Measurements from ENCODE around the gene ACTR2.
"Not testable (repeated sequence)": the region's sequence is repeated elsewhere in the genome, so short reads cannot be mapped to it uniquely, and the experiment has no call there.

Gene ACTR2

GRCh38 chr2:65227456-65228262 is at the start of gene ACTR2:
Gene ACTR2 (plus strand): TSS chr2:65227831. CDS start chr2:65227910, 79 bp downstream.
- H3K4me3 Mint-ChIP-seq = peak within 1 kb of the TSS; percentile 96
- no peak for TF ChIP-seq CTCF (IDR thresholded peaks at IDR 0.05)

GRCh38 chr2:65182570-65182969 is 45.1 kb upstream of the ACTR2 start:
- Mint-ChIP-seq H3K27me3 (ENCODE audit: low read depth, poor library complexity) (peaks cover 8% of the 10 kb centered on the region), H3K4me1 (peaks cover 5% of the 10 kb centered on the region), H3K4me3 (no peak overlapping the region), H3K9me3 (peaks cover 6% of the 10 kb centered on the region), H3K27ac (no peak overlapping the region), H3K36me3 (ENCODE audit: low read depth) (no peaks in the 10 kb centered on the region)
- no peak for DNase-seq
- no peak for TF ChIP-seq CTCF (IDR thresholded peaks at IDR 0.05)

More at GRCh38 chr2:65227456-65228262, at the start of gene ACTR2:
- Mint-ChIP-seq H3K27me3 (ENCODE audit: low read depth, poor library complexity) (no peaks in the 10 kb centered on the region), H3K27ac (peak within 1 kb of the TSS; percentile 98), H3K4me1 (peaks cover 30% of the 10 kb centered on the region), H3K9me3 (no peaks in the 10 kb centered on the region), H3K36me3 (ENCODE audit: low read depth) (peaks cover 13% of the 10 kb centered on the region)
- peak; percentile 96 for DNase-seq

- not testable (repeated sequence) for H3K36me3 Mint-ChIP-seq (ENCODE audit: low read depth); H3K4me3 Mint-ChIP-seq; H3K9me3 Mint-ChIP-seq; H3K27ac Mint-ChIP-seq; DNase-seq; H3K4me1 Mint-ChIP-seq; H3K27me3 Mint-ChIP-seq (ENCODE audit: low read depth, poor library complexity)
These were observed 44.2 kb upstream of the ACTR2 start for GRCh38 chr2:65183406-65183805.

- no peaks in the 10 kb centered on the region for H3K36me3 Mint-ChIP-seq (ENCODE audit: low read depth)
- no peak overlapping the region for H3K27ac Mint-ChIP-seq
- no peak overlapping the region for H3K4me3 Mint-ChIP-seq
- TF ChIP-seq CTCF (IDR thresholded peaks at IDR 0.05) = no peak
- peaks cover 13% of the 10 kb centered on the region for H3K27me3 Mint-ChIP-seq (ENCODE audit: low read depth, poor library complexity)
- no peak for DNase-seq
- H3K9me3 Mint-ChIP-seq = peaks cover 6% of the 10 kb centered on the region
- peaks cover 5% of the 10 kb centered on the region for H3K4me1 Mint-ChIP-seq
These were observed 42.6 kb upstream of the ACTR2 start for GRCh38 chr2:65185012-65185411.

GRCh38 chr2:65186093-65186868 is 41.4 kb upstream of the ACTR2 start:
- no peak for DNase-seq
- Mint-ChIP-seq H3K36me3 (ENCODE audit: low read depth) (no peaks in the 10 kb centered on the region), H3K27ac (no peak overlapping the region), H3K4me3 (no peak overlapping the region), H3K27me3 (ENCODE audit: low read depth, poor library complexity) (peaks cover 17% of the 10 kb centered on the region), H3K9me3 (no peaks in the 10 kb centered on the region), H3K4me1 (peaks cover 5% of the 10 kb centered on the region)
- no peak for TF ChIP-seq CTCF (IDR thresholded peaks at IDR 0.05)

Measured in nephron progenitor cell (in vitro differentiated cells).